GM19043 (cell line): ENCODE results near the gene PTPDC1.

Source experiments
- ATAC-seq: cut with Tn5 transposase; IDR thresholded peaks from one replicate; pipeline ENCODE4 v1.9.1; 2021; ENCODE audit warnings: low read depth; ENCODE audit not compliant: unreplicated experiment

Gene PTPDC1

GRCh38 chr9:94140791-94141790 is 56.8 kb downstream of the PTPDC1 start:
- no peak for ATAC-seq

- no peak for ATAC-seq
Measured at GRCh38 chr9:94142353-94142752, 58.1 kb downstream of the PTPDC1 start.

GRCh38 chr9:94144394-94144793 is 60.1 kb downstream of the PTPDC1 start:
- no peak for ATAC-seq

GRCh38 chr9:94145640-94146039 is 61.4 kb downstream of the PTPDC1 start:
- no peak for ATAC-seq

GRCh38 chr9:94147776-94148175 is 63.5 kb downstream of the PTPDC1 start:
- ATAC-seq, result no peak

GRCh38 chr9:94148419-94148818 is 64.2 kb downstream of the PTPDC1 start:
- no peak for ATAC-seq

GRCh38 chr9:94149696-94150095 is 65.4 kb downstream of the PTPDC1 start:
- ATAC-seq, result no peak

GRCh38 chr9:94150279-94150828 is 66.1 kb downstream of the PTPDC1 start:
- ATAC-seq, result no peak

- no peak for ATAC-seq
Measured at GRCh38 chr9:94150890-94151650, 66.8 kb downstream of the PTPDC1 start.

- ATAC-seq, result no peak
Measured at GRCh38 chr9:94153905-94154304, 69.6 kb downstream of the PTPDC1 start.

GRCh38 chr9:94156348-94157049 is 72.2 kb downstream of the PTPDC1 start:
- no peak for ATAC-seq

- no peak for ATAC-seq
Measured at GRCh38 chr9:94157050-94157801, 73.0 kb downstream of the PTPDC1 start.
